GM21381 (cell line): ENCODE measurements around the gene GMPPA.

Experiments
- ATAC-seq: cut with Tn5 transposase; IDR thresholded peaks from one replicate; pipeline ENCODE4 v1.9.1; 2021; ENCODE audit warnings: mild to moderate bottlenecking, moderate library complexity; ENCODE audit not compliant: unreplicated experiment

Gene GMPPA

DNA sequence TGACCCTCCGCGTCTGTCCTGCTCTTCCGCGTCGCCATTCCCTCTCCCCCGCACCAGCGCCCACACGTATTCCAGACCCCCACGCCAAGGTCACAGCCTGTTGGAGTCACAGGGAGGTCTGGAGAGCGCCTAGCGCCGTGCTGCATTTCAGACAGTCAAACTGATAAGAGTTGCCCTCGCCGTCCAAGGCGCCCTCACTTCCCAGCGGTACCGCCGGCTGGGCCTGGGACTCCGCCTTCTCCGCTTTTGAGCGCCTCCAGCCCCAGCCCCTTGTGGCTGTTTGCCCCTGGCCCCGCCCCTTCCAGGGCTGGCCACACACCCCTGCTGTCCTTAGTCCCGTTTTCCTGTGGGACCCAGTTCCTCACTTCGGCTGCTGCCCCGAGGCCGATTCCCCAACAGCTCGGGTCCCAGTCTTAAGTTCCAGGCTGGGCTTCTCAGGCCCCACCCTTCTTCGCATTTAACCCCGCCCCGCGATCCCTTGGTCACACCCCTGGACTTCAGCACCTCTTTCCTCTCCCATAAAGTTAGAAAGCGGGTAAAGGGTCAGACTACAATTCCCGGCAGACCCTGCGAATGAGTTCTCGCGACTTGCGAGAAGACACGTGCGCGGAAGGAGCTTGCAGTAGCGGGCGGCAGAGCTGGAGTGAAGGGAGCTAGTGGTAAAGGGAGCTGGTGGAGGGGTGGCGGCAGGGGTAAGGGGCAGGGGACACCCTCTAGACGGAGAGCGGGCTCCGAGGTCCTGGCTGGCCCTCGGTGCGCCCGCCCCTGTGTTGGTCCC, at the start of gene GMPPA:
Gene GMPPA (plus strand): TSS at position 612 of the 778 bp plus-strand sequence. CDS start 1,085 bp downstream, outside the sequence.
- peak; percentile 90 for ATAC-seq

GRCh38 chr2:219449609-219450008, 49.1 kb upstream of the GMPPA start:
- no peak for ATAC-seq

GRCh38 chr2:219451661-219452360, 46.9 kb upstream of the GMPPA start:
- ATAC-seq = no peak

- no peak for ATAC-seq
These were observed 46.1 kb upstream of the GMPPA start for GRCh38 chr2:219452361-219453317.

DNA sequence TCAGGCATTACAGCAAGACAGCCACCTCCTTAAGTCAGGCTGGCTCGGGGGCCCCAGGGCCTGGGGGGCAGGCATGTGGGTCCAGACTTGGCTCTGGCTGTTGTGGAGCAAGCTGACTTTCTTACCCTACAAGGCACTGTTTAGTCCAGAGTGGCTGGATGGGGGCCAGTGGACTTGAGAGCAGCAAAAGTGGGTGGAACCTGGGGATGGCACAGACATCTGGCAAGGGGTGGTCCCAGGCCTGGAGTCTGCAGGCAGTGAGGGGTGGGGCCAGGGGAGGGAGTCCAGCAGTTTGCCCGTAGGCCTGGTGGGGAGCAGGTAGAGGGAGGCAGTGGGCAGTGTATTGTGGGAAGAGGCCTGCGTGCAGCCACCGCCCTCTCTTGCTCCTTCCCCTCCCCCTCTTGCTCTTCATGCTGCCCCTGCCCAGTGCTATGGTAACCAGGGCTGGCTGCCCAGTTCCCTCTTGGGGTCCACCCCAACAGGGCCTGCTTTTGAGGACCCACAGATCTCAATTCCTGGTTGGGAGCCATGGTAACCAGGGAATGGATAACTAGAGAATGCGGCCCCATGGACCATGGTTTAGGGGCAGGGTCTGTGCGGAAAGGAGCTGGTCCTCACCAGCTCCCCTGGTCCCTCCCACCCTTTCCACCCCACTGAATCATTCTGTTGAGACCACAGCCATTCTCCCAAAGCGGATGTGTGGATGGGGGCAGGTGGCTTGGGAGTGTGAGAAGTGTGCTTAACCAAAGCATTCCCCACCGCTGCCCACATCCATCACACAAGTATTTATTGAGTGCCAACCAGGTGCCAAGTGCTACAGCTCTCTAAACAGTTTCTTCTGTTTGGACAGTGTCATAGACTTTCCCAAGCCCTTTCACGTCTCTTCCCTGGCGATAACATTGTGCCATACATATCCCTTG, 44.8 kb upstream of the GMPPA start:
- no peak for ATAC-seq

DNA sequence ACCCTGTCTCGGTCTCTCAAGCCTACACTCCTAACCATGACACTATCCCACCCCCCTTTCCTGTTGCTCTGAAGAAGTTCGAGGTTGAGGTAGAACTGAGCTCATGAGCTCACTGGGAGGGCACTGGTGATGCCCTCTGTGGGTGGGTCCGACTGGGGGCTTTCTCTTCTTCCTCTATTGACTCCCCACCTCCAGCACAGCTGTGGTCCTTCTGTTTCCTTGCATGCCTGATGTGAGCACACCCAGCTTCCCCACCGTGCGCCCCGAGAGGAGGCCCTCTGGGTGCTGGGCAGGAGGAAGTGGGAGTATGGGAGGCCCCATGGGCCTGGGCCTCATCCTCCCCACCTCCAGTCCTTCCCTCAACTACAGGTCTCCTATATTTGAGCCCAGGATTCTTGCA, 43.1 kb upstream of the GMPPA start:
- ATAC-seq = no peak

DNA sequence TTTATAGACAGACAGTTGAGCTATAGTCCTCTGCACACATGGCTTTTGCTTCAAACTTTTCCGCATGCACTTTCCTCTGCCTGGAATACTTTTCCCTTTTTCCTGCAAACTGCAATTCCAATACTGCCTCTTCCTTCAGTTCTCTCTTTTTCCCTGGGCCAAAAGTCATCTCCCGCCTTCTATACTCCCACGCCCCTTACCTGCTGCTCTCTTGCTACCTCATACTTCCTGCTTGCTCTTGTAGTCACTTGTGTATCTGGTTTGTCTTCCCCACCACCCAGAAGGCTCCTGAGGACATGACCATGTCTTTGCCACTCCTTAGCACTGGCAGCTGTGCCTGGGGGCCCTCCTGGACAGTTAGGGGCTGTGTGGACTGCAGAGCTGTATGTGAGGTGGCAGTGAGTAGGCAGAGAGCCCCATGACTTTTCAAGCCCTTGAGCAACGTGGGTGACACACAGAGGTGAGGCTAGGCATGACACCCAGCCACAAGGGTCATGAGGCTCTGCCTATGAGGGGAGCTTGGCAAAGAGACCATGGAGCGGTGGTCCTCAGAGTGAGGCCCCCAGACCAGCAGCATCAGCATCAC, 40.8 kb upstream of the GMPPA start:
- ATAC-seq = no peak

DNA sequence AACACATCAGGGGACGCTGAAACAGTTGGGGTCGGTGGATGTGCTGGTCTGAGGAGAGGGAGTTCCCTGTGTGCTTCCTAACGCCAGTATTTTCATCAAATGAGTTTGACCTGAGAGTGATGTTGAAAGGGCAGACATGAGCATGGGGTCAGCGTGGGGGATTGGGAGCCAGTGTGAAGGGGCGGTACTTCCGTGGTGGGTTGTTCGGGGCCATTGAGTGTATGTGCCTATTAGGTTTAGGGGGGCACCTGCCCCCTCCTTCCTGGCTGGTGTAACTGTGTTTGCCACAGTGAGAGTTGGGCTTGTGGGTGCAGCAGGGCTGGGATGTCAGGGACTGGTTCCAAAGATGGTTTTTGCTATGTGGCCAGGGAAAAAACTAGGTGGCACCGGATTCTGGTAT, 39.7 kb upstream of the GMPPA start:
- no peak for ATAC-seq

DNA sequence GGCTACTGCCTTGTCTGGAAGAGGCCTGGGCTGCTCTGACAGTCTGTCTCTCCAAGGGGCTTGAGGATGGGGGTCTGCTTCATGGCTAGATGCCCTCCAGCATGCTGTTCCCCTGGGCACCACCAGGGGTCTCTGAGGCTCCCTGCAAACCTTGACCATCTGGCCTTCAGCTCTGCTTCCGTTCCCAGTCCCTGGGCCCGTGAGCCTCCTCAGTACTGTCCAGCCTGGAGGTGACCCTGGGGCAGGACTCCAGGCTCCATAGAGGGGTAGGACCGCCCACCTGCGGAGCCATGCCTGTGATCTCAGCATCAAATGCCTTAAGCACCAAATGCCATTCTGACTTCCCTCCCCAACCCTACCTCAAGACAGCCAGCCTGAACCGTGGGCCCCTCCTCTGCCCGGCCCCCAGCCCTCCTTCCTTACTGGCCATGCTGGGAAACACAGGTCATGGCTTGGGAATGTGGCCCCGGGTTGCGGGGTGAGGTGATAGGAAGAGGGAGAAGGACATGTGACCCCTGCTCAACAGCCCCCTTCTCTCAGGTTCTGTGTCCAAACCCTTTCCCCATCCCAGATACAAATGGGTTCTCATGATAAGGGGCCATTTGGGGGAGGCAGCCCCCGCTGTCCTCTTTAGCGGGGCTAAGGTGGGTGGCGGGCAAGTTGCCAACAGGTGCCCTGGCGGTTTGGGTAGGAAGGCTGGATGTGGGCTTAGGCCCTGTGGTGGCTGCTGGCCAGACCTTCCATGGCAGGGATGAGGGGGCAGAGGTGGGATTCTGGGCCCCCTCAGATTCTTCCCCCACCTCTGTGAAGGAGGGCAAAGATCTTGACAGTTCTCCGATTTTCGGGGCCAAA, 39.0 kb upstream of the GMPPA start:
- peak; percentile 85 for ATAC-seq

GRCh38 chr2:219460424-219460926, 38.2 kb upstream of the GMPPA start:
- no peak for ATAC-seq

DNA sequence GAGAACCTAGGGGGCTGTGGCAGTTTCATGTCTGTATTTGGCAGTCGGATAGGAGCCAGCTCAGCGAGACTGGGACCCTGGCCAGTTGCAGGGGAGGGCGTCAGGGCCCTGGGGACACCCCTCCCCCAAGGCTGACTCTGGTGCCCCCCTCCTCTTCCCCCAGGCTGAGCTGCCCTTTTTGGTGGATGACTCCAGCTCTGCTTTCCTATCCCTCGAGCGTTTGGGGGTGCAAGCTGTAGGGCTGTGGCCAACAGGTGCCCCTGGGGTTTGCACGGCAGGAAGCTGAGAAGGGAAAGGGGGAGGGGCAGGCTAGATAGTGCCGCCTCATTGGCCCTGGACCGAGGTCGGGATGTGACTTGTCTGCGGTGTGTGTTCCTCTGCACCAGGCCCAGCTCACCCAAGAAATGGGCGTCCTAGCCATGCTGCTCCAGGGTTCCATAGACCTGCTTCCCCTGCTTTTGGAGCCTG, 37.6 kb upstream of the GMPPA start:
- ATAC-seq = no peak

- ATAC-seq = no peak
These were observed 37.0 kb upstream of the GMPPA start for GRCh38 chr2:219461669-219462068.

DNA sequence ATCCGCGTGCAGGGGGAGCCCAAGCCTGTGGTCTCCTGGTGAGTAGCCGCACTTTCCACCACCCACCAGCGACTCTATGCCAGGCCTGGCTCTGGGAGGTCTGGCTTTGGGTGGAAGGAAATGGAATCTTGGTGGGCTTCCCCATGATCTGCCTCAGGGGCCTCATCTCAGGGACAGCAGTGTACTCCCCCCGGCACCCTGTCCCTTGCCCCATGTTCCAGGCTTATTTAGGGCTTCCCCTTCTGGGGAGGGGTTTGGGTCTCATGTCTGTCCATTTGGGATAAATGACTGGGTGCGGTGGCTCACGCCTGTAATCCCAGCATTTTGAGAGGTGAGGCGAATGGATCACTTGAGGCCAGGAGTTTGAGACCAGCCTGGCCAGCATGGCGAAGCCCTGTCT, 36.3 kb upstream of the GMPPA start:
- ATAC-seq = no peak

DNA sequence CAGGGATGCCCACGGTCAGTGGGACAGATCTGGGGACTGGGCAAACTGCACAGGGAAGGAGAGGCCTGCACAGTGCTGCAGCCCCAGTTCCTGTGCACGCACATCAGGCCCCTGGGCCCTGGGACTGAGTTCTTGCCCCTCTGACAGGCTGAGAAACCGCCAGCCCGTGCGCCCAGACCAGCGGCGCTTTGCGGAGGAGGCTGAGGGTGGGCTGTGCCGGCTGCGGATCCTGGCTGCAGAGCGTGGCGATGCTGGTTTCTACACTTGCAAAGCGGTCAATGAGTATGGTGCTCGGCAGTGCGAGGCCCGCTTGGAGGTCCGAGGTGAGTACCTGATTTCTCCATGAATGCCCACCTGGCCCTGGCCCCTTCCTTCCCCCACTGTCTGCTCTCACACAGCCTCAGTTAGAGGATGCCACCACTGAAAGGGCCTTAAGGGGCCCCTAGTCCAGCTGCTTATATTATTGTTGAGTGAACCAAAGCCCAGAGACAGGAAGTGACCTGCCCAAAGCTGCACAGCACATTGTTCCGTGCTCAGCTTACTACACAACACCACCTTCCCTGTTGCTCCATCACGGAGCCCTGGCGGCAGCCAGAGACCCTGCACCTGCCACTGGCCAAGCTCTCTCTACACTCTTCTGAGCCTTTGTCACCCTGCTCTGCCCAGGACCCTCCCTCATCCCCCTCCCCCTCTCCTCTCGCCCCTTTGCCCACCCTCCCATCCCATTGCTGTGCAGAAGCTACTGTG, 34.2 kb upstream of the GMPPA start:
- no peak for ATAC-seq

DNA sequence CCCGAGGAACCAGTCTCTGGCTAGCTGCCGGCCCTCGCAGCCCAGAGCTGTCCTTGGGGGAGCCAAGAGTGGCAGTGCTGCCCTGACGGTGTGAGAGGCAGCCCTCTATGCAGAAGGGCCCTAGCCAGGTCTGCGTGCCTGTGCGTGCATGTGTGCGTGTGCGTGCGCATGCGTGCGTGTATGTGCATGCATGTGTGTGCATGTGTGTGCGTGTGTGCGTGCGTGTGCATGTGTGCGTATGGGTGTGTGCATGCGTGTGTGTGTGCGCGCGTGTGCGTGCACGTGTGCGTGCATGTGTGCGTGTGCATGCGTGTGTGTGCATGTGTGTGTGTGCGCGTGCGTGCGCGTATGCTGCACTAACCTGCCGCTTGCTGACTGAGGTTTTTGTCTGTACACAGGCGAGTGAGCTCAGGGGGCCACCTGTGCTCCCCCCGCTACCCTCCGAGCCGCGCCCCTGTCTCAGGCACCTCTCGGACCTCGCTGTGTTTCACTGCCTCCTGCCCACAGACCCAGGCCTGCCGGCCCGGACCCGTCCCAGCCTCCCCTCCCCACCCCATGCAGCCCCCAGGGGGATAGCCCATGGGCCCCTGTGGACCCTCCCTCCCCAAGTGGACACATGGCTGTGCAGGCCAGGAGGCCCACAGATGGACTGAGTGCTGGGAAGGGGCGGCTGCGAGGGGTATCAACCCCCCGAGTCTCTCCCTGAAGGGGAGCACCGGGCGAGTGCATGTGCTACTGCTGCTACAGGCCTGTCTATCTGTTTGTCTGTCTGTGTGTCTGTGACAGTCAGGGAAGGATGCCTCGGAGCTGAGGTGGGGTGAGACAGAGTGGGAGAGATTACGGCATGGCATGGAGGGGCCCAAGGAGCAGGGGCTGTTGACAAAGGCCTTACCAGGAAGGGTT, 32.8 kb upstream of the GMPPA start:
- ATAC-seq = no peak

- no peak for ATAC-seq
These were observed 31.6 kb upstream of the GMPPA start for GRCh38 chr2:219466816-219467735.
